ENCODE results near the gene ACP1.
"Not testable (repeated sequence)": the region's sequence is repeated elsewhere in the genome, so short reads cannot be mapped to it uniquely, and the experiment has no call there.

The ACP1 gene

GRCh38 chr2:313991-314390 lies 49.2 kb downstream of the ACP1 start:
- Histone ChIP-seq H3K9me2 (replicated peaks; ENCODE audit: control insufficient read depth, low read length) (no peaks in the 10 kb centered on the region), H3K27ac (ENCODE audit: low read depth, low read length) (no peak overlapping the region), H3K4me1 (ENCODE audit: control insufficient read depth, low read length) (no peaks in the 10 kb centered on the region), H3F3A (ENCODE audit: control insufficient read depth, insufficient read depth) (no peaks in the 10 kb centered on the region), H3K9me3 (ENCODE audit: control insufficient read depth, insufficient read depth, low read length) (peaks cover 2% of the 10 kb centered on the region; the same call in 1 of the 2 replicates), H3K4me2 (ENCODE audit: low read length) (no peak overlapping the region), H3K36me3 (ENCODE audit: control insufficient read depth, low read length) (no peaks in the 10 kb centered on the region), H3K27me3 (ENCODE audit: control insufficient read depth, low read length) (no peaks in the 10 kb centered on the region), H3K4me3 (ENCODE audit: low read length) (no peak overlapping the region), H3K79me2 (ENCODE audit: control insufficient read depth, low read length) (no peaks in the 10 kb centered on the region), H4K20me1 (ENCODE audit: control insufficient read depth, insufficient read depth, low read depth, low read length) (no peaks in the 10 kb centered on the region)
- TF ChIP-seq EZH2phosphoT487 (IDR thresholded peaks at IDR 0.05; ENCODE audit: borderline replicate concordance, low read length) (no peak), CTCF (IDR thresholded peaks at IDR 0.05; ENCODE audit: low read depth, low read length, poor library complexity, severe bottlenecking) (no peak)

GRCh38 chr2:314561-315336 lies 50.0 kb downstream of the ACP1 start:
- H3K36me3 ChIP-seq (ENCODE audit: control insufficient read depth, low read length) = no peaks in the 10 kb centered on the region

GRCh38 chr2:315925-316324 lies 51.2 kb downstream of the ACP1 start:
- H4K20me1 ChIP-seq (ENCODE audit: control insufficient read depth, insufficient read depth, low read depth, low read length); H3K79me2 ChIP-seq (ENCODE audit: control insufficient read depth, low read length); H3K9me3 ChIP-seq (ENCODE audit: control insufficient read depth, insufficient read depth, low read length); H3K4me3 ChIP-seq (ENCODE audit: low read length); H3K36me3 ChIP-seq (ENCODE audit: control insufficient read depth, low read length); H3F3A ChIP-seq (ENCODE audit: control insufficient read depth, insufficient read depth); H3K9me2 ChIP-seq (replicated peaks; ENCODE audit: control insufficient read depth, low read length); H3K4me2 ChIP-seq (ENCODE audit: low read length); H3K4me1 ChIP-seq (ENCODE audit: control insufficient read depth, low read length); H3K27ac ChIP-seq (ENCODE audit: low read depth, low read length); H3K27me3 ChIP-seq (ENCODE audit: control insufficient read depth, low read length): not testable (repeated sequence)

More at GRCh38 chr2:314561-315336, 50.0 kb downstream of the ACP1 start:
- Histone ChIP-seq H3K9me2 (replicated peaks; ENCODE audit: control insufficient read depth, low read length) (no peaks in the 10 kb centered on the region), H3K9me3 (ENCODE audit: control insufficient read depth, insufficient read depth, low read length) (peaks cover 5% of the 10 kb centered on the region; the same call in 1 of the 2 replicates), H3K79me2 (ENCODE audit: control insufficient read depth, low read length) (no peaks in the 10 kb centered on the region), H3K27me3 (ENCODE audit: control insufficient read depth, low read length) (no peaks in the 10 kb centered on the region), H3K4me2 (ENCODE audit: low read length) (no peak overlapping the region), H3F3A (ENCODE audit: control insufficient read depth, insufficient read depth) (no peaks in the 10 kb centered on the region), H3K4me3 (ENCODE audit: low read length) (no peak overlapping the region), H3K27ac (ENCODE audit: low read depth, low read length) (no peak overlapping the region), H3K4me1 (ENCODE audit: control insufficient read depth, low read length) (no peaks in the 10 kb centered on the region), H4K20me1 (ENCODE audit: control insufficient read depth, insufficient read depth, low read depth, low read length) (no peaks in the 10 kb centered on the region)
- TF ChIP-seq CTCF (IDR thresholded peaks at IDR 0.05; ENCODE audit: low read depth, low read length, poor library complexity, severe bottlenecking) (no peak), EZH2phosphoT487 (IDR thresholded peaks at IDR 0.05; ENCODE audit: borderline replicate concordance, low read length) (no peak)

- H3K36me3 ChIP-seq (ENCODE audit: control insufficient read depth, low read length) = no peaks in the 10 kb centered on the region
- H3F3A ChIP-seq (ENCODE audit: control insufficient read depth, insufficient read depth) = no peaks in the 10 kb centered on the region
- no peaks in the 10 kb centered on the region for H3K79me2 ChIP-seq (ENCODE audit: control insufficient read depth, low read length)
- TF ChIP-seq CTCF (IDR thresholded peaks at IDR 0.05; ENCODE audit: low read depth, low read length, poor library complexity, severe bottlenecking) (no peak), EZH2phosphoT487 (IDR thresholded peaks at IDR 0.05; ENCODE audit: borderline replicate concordance, low read length) (no peak)
- H3K4me3 ChIP-seq (ENCODE audit: low read length) = no peak overlapping the region
- H4K20me1 ChIP-seq (ENCODE audit: control insufficient read depth, insufficient read depth, low read depth, low read length) = no peaks in the 10 kb centered on the region
- H3K4me2 ChIP-seq (ENCODE audit: low read length) = no peak overlapping the region
- H3K27me3 ChIP-seq (ENCODE audit: control insufficient read depth, low read length) = no peaks in the 10 kb centered on the region
- H3K27ac ChIP-seq (ENCODE audit: low read depth, low read length) = no peak overlapping the region
- H3K9me2 ChIP-seq (replicated peaks; ENCODE audit: control insufficient read depth, low read length) = no peaks in the 10 kb centered on the region
- peaks cover 5% of the 10 kb centered on the region; the same call in 1 of the 2 replicates for H3K9me3 ChIP-seq (ENCODE audit: control insufficient read depth, insufficient read depth, low read length)
- no peaks in the 10 kb centered on the region for H3K4me1 ChIP-seq (ENCODE audit: control insufficient read depth, low read length)
These were observed 51.6 kb downstream of the ACP1 start for GRCh38 chr2:316381-316780.

Data from DOHH2 (cell line).